ENCODE data around the gene BMS1. TPM values are rescaled to one million over a fixed set of nuclear protein-coding genes. Genes with fewer than 3 reads are reported as not detected.
"Not testable (repeated sequence)": the region's sequence is repeated elsewhere in the genome, so short reads cannot be mapped to it uniquely, and the experiment has no call there.

BMS1 gene
- total RNA-seq, result 16.2 and 16.4 TPM in 2 replicates
- long read RNA-seq, full-length matches to known transcripts, result 26 of 394 reads
- long read RNA-seq, partial matches to known transcripts, result 331 of 394 reads
- long read RNA-seq, other reads (novel, unspliced or antisense), result 37 of 394 reads

- peaks cover 16% of the 10 kb centered on the region for H3K4me1 Mint-ChIP-seq (ENCODE audit: unreplicated experiment)
- peak within 1 kb of the TSS; percentile 100 for H3K27ac Mint-ChIP-seq (ENCODE audit: unreplicated experiment)
- peaks cover 7% of the 10 kb centered on the region for H3K27me3 Mint-ChIP-seq (ENCODE audit: unreplicated experiment)
- DNase-seq (ENCODE audit: extremely low spot score, unreplicated experiment), result peak; percentile 94
- peak within 1 kb of the TSS; percentile 99 for H3K4me3 Mint-ChIP-seq (ENCODE audit: unreplicated experiment)
- TF ChIP-seq CTCF (IDR thresholded peaks at IDR 0.05), result no peak
- no peaks in the 10 kb centered on the region for H3K9me3 Mint-ChIP-seq (ENCODE audit: unreplicated experiment)
- H3K36me3 Mint-ChIP-seq (ENCODE audit: unreplicated experiment), result peaks cover 19% of the 10 kb centered on the region
These were observed at the start of gene BMS1 for GRCh38 chr10:42782446-42783180. BMS1 (plus strand) TSS chr10:42782795; CDS start chr10:42784395, 1,600 bp downstream.

GRCh38 chr10:42734536-42734935, 48.1 kb upstream of the BMS1 start:
- Mint-ChIP-seq H3K27me3 (ENCODE audit: unreplicated experiment) (no peaks in the 10 kb centered on the region), H3K4me1 (ENCODE audit: unreplicated experiment) (no peaks in the 10 kb centered on the region)

GRCh38 chr10:42738679-42739078, 43.9 kb upstream of the BMS1 start:
- Mint-ChIP-seq H3K9me3 (ENCODE audit: unreplicated experiment) (peaks cover 15% of the 10 kb centered on the region), H3K4me3 (ENCODE audit: unreplicated experiment) (no peak overlapping the region), H3K4me1 (ENCODE audit: unreplicated experiment) (no peaks in the 10 kb centered on the region)

More at GRCh38 chr10:42734536-42734935, 48.1 kb upstream of the BMS1 start:
- no peak overlapping the region for H3K27ac Mint-ChIP-seq (ENCODE audit: unreplicated experiment)
- TF ChIP-seq CTCF (IDR thresholded peaks at IDR 0.05), result no peak
- H3K9me3 Mint-ChIP-seq (ENCODE audit: unreplicated experiment), result no peaks in the 10 kb centered on the region
- no peak overlapping the region for H3K4me3 Mint-ChIP-seq (ENCODE audit: unreplicated experiment)
- H3K36me3 Mint-ChIP-seq (ENCODE audit: unreplicated experiment), result no peaks in the 10 kb centered on the region
- no peak for DNase-seq (ENCODE audit: extremely low spot score, unreplicated experiment)

GRCh38 chr10:42741536-42741935, 41.1 kb upstream of the BMS1 start:
- not testable (repeated sequence) for H3K4me3 Mint-ChIP-seq (ENCODE audit: unreplicated experiment); H3K36me3 Mint-ChIP-seq (ENCODE audit: unreplicated experiment); H3K4me1 Mint-ChIP-seq (ENCODE audit: unreplicated experiment); H3K27me3 Mint-ChIP-seq (ENCODE audit: unreplicated experiment); DNase-seq (ENCODE audit: extremely low spot score, unreplicated experiment); H3K27ac Mint-ChIP-seq (ENCODE audit: unreplicated experiment)
- peaks cover 20% of the 10 kb centered on the region for H3K9me3 Mint-ChIP-seq (ENCODE audit: unreplicated experiment)

More at GRCh38 chr10:42738679-42739078, 43.9 kb upstream of the BMS1 start:
- Mint-ChIP-seq H3K27ac (ENCODE audit: unreplicated experiment) (no peak overlapping the region), H3K36me3 (ENCODE audit: unreplicated experiment) (no peaks in the 10 kb centered on the region), H3K27me3 (ENCODE audit: unreplicated experiment) (no peaks in the 10 kb centered on the region)
- no peak for TF ChIP-seq CTCF (IDR thresholded peaks at IDR 0.05)
- DNase-seq (ENCODE audit: extremely low spot score, unreplicated experiment), result no peak

- peaks cover 20% of the 10 kb centered on the region for H3K9me3 Mint-ChIP-seq (ENCODE audit: unreplicated experiment)
- no peak for TF ChIP-seq CTCF (IDR thresholded peaks at IDR 0.05)
- DNase-seq (ENCODE audit: extremely low spot score, unreplicated experiment), result no peak
- no peak overlapping the region for H3K4me3 Mint-ChIP-seq (ENCODE audit: unreplicated experiment)
- no peaks in the 10 kb centered on the region for H3K4me1 Mint-ChIP-seq (ENCODE audit: unreplicated experiment)
- no peaks in the 10 kb centered on the region for H3K27me3 Mint-ChIP-seq (ENCODE audit: unreplicated experiment)
- no peaks in the 10 kb centered on the region for H3K36me3 Mint-ChIP-seq (ENCODE audit: unreplicated experiment)
- no peak overlapping the region for H3K27ac Mint-ChIP-seq (ENCODE audit: unreplicated experiment)
These were observed 38.9 kb upstream of the BMS1 start for GRCh38 chr10:42743697-42744096.
